HG03520 (cell line): ENCODE results near the gene THAP5.
A peak's percentile ranks its signal among the peaks of the same experiment; 100 is the strongest.

Experiments used
- ATAC-seq: cut with Tn5 transposase; IDR thresholded peaks from one replicate; pipeline ENCODE4 v1.9.1; 2021; ENCODE audit warnings: mild to moderate bottlenecking, moderate library complexity; ENCODE audit not compliant: unreplicated experiment

THAP5 gene

GRCh38 chr7:108569381-108570145, at the start of gene THAP5, which contains the start of gene DNAJB9:
THAP5 (minus strand) TSS chr7:108569706; CDS start chr7:108569569, 137 bp downstream.
DNAJB9 (plus strand) TSS chr7:108569874; CDS start chr7:108571727, 1,853 bp downstream.
- peak; percentile 96 for ATAC-seq

GRCh38 chr7:108618056-108618455, 48.5 kb upstream of the THAP5 start:
- ATAC-seq, result no peak

- no peak for ATAC-seq
Measured at GRCh38 chr7:108614896-108615295, 45.4 kb upstream of the THAP5 start.

GRCh38 chr7:108613949-108614381, 44.5 kb upstream of the THAP5 start:
- no peak for ATAC-seq

GRCh38 chr7:108613147-108613948, 43.8 kb upstream of the THAP5 start:
- peak; percentile 78 for ATAC-seq

- ATAC-seq, result no peak
Measured at GRCh38 chr7:108611268-108611667, 41.8 kb upstream of the THAP5 start.

GRCh38 chr7:108609643-108610042, 40.1 kb upstream of the THAP5 start:
- no peak for ATAC-seq

GRCh38 chr7:108605559-108606201, 36.2 kb upstream of the THAP5 start:
- ATAC-seq, result peak; percentile 42

- ATAC-seq, result no peak
Measured at GRCh38 chr7:108604307-108605077, 35.0 kb upstream of the THAP5 start.

GRCh38 chr7:108603656-108604306, 34.3 kb upstream of the THAP5 start:
- no peak for ATAC-seq

- ATAC-seq, result no peak
Measured at GRCh38 chr7:108600399-108600798, 30.9 kb upstream of the THAP5 start.

GRCh38 chr7:108598914-108599580, 29.5 kb upstream of the THAP5 start:
- no peak for ATAC-seq

- no peak for ATAC-seq
Measured at GRCh38 chr7:108598153-108598552, 28.6 kb upstream of the THAP5 start.

GRCh38 chr7:108596560-108596959, 27.1 kb upstream of the THAP5 start:
- ATAC-seq, result peak; percentile 88

GRCh38 chr7:108592646-108593201, 23.2 kb upstream of the THAP5 start:
- ATAC-seq, result no peak

- no peak for ATAC-seq
Measured at GRCh38 chr7:108590606-108591005, 21.1 kb upstream of the THAP5 start.

GRCh38 chr7:108589874-108590273, 20.4 kb upstream of the THAP5 start:
- ATAC-seq, result peak; percentile 65

GRCh38 chr7:108589199-108589598, 19.7 kb upstream of the THAP5 start:
- no peak for ATAC-seq

- ATAC-seq, result no peak
Measured at GRCh38 chr7:108586274-108586710, 16.8 kb upstream of the THAP5 start.
